Measurements from ENCODE around the gene FAM117A. TPM values are rescaled to one million over a fixed set of nuclear protein-coding genes. Genes with fewer than 3 reads are reported as not detected.

The FAM117A gene
- total and polyA plus RNA-seq, 2 of the 4 experiments (the other 2 are of a cell fraction), result 0.72 to 3.4 TPM

DNA sequence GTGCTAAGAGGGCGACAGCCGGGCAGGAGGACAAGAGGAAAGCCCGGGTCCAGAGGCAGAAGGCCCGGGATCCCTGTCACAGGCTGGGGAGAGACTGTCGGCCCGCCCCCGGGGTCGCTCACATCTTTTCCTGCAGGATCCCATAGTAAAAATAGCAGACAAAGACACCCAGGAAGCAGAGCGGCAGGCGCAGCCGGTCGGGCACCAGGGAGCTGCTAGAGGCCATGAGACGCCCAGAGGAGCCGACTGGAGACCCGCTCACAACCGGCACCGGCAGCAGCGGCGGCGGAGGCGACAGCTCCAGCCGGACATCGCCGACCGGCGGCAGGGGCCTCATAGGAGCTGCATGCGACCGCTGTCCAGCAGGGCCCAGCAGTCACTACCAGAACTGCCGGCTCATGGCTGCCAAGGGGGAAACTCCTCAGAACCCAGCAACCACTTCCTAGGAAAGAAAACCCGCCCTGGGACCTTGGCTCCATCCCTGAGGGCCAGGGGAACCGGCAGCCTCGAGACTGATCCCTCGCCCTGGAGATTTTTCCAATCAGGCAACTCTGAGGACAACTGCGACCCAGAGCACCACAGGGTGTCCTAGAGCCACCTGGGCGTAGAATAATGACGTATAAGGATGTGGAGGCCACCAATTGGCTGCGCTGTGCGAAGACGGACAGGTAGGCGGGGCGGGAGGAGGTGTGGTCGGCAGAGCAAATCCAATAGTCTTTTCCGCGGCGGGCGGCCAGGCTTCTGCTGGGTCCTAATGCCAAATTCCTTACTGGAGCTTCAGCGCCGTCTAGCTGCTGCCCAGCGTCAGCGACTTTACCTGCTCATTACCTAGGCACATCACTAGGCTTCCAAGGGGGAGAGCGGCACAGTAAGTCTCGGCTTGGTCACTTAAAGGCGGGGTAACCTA lies 56.1 kb downstream of the FAM117A start, which contains the start of gene SLC35B1 (continued):
- TF ChIP-seq, protein P1, sequence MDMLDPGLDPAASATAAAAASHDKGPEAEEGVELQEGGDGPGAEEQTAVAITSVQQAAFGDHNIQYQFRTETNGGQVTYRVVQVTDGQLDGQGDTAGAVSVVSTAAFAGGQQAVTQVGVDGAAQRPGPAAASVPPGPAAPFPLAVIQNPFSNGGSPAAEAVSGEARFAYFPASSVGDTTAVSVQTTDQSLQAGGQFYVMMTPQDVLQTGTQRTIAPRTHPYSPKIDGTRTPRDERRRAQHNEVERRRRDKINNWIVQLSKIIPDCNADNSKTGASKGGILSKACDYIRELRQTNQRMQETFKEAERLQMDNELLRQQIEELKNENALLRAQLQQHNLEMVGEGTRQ (IDR thresholded peaks at IDR 0.05; ENCODE audit: low read depth, low read length), result peak; percentile 31; the same call in 1 of the 2 replicates
- TF ChIP-seq CHD1 (IDR thresholded peaks at IDR 0.05; ENCODE audit: low read depth, low read length), result no peak
- no peak for TF ChIP-seq RFX5 (IDR thresholded peaks at IDR 0.05; ENCODE audit: low read depth, low read length)
- TF ChIP-seq, protein P2, sequence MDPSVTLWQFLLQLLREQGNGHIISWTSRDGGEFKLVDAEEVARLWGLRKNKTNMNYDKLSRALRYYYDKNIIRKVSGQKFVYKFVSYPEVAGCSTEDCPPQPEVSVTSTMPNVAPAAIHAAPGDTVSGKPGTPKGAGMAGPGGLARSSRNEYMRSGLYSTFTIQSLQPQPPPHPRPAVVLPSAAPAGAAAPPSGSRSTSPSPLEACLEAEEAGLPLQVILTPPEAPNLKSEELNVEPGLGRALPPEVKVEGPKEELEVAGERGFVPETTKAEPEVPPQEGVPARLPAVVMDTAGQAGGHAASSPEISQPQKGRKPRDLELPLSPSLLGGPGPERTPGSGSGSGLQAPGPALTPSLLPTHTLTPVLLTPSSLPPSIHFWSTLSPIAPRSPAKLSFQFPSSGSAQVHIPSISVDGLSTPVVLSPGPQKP (IDR thresholded peaks at IDR 0.05; ENCODE audit: borderline replicate concordance, low read depth, low read length), result no peak
